ENCODE results near the gene LRCOL1. TPM values are rescaled to one million over a fixed set of nuclear protein-coding genes. Genes with fewer than 3 reads are reported as not detected.

Gene LRCOL1
- total RNA-seq, 1 experiment from 2014 or later = not detected

GRCh38 chr12:132619071-132619385, 8.6 kb upstream of the LRCOL1 start:
- DNase-seq (ENCODE audit: low read depth in 1 of 2, low spot score in 2 of 2) = no peak
- no peak overlapping the region for H3K27ac ChIP-seq
- H3K36me3 ChIP-seq = peaks cover 11% of the 10 kb centered on the region
- H3K27me3 ChIP-seq (replicated peaks) = peaks cover 15% of the 10 kb centered on the region
- H3K4me3 ChIP-seq = no peak overlapping the region
- H3K9me3 ChIP-seq (replicated peaks) = peaks cover 16% of the 10 kb centered on the region
- H3K4me1 ChIP-seq (replicated peaks) = no peaks in the 10 kb centered on the region

DNA sequence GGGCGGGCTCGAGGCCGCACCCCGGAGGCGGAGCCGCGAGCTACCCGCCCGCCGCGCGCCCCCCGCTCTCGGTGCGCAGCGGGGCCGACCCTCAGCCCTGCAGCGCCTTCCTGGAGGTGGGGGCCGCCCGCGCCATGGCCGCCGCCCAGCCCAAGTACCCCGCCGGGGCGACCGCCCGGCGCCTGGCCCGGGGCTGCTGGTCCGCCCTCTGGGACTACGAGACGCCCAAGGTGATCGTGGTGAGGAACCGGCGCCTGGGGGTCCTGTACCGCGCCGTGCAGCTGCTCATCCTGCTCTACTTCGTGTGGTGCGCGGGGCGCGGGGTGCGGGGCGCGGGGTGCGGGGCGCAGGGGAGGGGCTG, 8.3 kb upstream of the LRCOL1 start, which contains the start of gene P2RX2:
TSS of gene P2RX2 (plus strand) at position 94 of the 361 bp plus-strand sequence. CDS start at position 135, 41 bp downstream.
- DNase-seq (ENCODE audit: low read depth in 1 of 2, low spot score in 2 of 2) = no peak
- H3K36me3 ChIP-seq = peaks cover 8% of the 10 kb centered on the region
- H3K4me3 ChIP-seq = no peak within 1 kb of the TSS
- H3K27me3 ChIP-seq (replicated peaks) = peaks cover 15% of the 10 kb centered on the region
- peaks cover 16% of the 10 kb centered on the region for H3K9me3 ChIP-seq (replicated peaks)
- H3K4me1 ChIP-seq (replicated peaks) = no peaks in the 10 kb centered on the region
- H3K27ac ChIP-seq = no peak within 1 kb of the TSS

- no peak for DNase-seq (ENCODE audit: low read depth in 1 of 2, low spot score in 2 of 2)
- Histone ChIP-seq H3K27me3 (replicated peaks) (peaks cover 15% of the 10 kb centered on the region), H3K36me3 (peaks cover 1% of the 10 kb centered on the region; the same call in 1 of the 2 replicates), H3K4me1 (replicated peaks) (no peaks in the 10 kb centered on the region), H3K9me3 (replicated peaks) (peaks cover 16% of the 10 kb centered on the region), H3K4me3 (no peak overlapping the region), H3K27ac (no peak overlapping the region)
Observed at GRCh38 chr12:132617822-132618682, 7.7 kb upstream of the LRCOL1 start.

- peaks cover 16% of the 10 kb centered on the region for H3K9me3 ChIP-seq (replicated peaks)
- no peak overlapping the region for H3K27ac ChIP-seq
- H3K4me3 ChIP-seq = no peak overlapping the region
- no peak for DNase-seq (ENCODE audit: low read depth in 1 of 2, low spot score in 2 of 2)
- H3K4me1 ChIP-seq (replicated peaks) = no peaks in the 10 kb centered on the region
- peaks cover 15% of the 10 kb centered on the region for H3K27me3 ChIP-seq (replicated peaks)
- no peaks in the 10 kb centered on the region for H3K36me3 ChIP-seq
Observed at GRCh38 chr12:132617135-132617701, 6.8 kb upstream of the LRCOL1 start.

DNA sequence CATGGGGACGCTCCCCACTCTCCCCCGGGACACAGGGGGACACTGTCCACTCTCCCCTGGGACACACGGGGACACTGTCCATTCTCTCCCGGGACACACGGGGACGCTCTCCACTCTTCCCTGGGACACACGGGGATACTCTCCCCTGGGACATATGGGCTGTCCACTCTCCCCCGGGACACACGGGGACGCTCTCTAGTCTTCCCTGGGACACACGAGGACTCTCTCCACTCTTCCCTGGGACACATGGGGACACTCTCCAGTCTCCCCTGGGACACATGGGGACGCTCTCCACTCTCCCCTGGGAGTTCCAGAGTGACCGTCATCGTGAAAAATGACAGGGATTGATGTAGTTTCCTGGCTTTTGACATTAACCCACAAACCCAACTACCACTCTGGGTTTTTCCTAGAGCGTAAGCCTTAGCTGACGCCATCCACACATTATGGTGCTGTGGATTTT, 5.2 kb upstream of the LRCOL1 start:
- Histone ChIP-seq H3K27me3 (replicated peaks) (peaks cover 17% of the 10 kb centered on the region), H3K4me3 (no peak overlapping the region), H3K4me1 (replicated peaks) (no peaks in the 10 kb centered on the region; the same call in 1 of the 2 replicates), H3K36me3 (no peaks in the 10 kb centered on the region), H3K27ac (no peak overlapping the region), H3K9me3 (replicated peaks) (peaks cover 16% of the 10 kb centered on the region)
- no peak for DNase-seq (ENCODE audit: low read depth in 1 of 2, low spot score in 2 of 2)

DNA sequence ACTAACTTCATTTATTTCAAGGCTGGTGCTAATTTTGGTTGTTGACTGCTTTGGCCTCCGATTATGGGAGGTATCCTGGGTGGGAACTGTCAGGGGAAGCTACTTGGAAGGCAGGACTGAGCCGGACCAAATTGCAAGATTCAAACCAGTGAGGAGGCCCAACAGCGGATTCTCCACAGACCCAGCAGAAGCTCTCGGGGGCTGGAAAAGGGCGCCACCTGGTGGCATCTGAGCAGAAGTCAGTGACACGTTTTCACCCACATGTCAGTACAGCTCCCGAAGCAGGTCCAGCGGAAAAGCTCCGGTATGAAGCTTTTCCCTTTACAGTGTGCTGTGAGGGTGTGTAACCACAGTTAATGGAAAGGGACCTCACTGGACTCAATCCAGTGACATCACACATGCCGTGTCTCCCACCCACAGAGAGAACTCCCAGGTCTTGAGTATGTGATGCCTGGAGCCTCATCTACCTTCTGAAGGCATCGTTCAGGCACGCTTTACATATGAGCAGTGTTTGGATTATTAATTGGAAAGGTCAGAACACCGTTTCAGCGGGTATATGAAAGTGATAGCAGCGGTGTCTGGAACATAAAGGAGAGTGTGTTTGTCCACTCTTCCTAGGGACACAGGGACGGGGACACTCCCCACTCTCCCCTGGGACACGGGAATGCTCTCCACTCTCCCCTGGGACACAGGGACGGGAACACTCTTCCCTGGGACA, 4.6 kb upstream of the LRCOL1 start:
- Histone ChIP-seq H3K4me3 (no peak overlapping the region), H3K27ac (no peak overlapping the region), H3K4me1 (replicated peaks) (peaks cover 3% of the 10 kb centered on the region; the same call in 1 of the 2 replicates), H3K36me3 (no peaks in the 10 kb centered on the region), H3K9me3 (replicated peaks) (peaks cover 16% of the 10 kb centered on the region), H3K27me3 (replicated peaks) (peaks cover 20% of the 10 kb centered on the region)
- peak; percentile 56 to 69 for DNase-seq (ENCODE audit: low read depth in 1 of 2, low spot score in 2 of 2)

DNA sequence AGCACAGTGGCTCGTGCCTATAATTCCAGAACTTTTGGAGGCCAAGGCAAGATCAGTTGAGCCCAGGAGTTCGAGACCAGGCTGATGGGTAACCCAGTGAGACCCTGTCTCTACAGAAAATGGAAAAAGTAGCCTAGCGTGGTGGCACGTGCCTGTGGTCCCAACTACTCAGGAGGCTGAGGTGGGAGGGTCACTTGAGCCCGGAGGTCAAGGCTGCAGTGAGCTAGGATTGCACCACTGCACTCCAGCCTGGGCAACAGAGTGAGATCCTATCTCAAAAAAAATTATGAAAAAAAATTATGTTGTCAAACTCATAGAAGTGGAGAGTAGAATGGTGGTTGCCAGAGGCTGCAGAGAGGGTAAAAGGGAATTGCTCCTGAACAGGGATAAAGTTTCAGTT, 3.6 kb upstream of the LRCOL1 start:
- peaks cover 16% of the 10 kb centered on the region for H3K9me3 ChIP-seq (replicated peaks)
- no peaks in the 10 kb centered on the region for H3K36me3 ChIP-seq
- DNase-seq (ENCODE audit: low read depth in 1 of 2, low spot score in 2 of 2) = no peak
- no peak overlapping the region for H3K27ac ChIP-seq
- no peak overlapping the region for H3K4me3 ChIP-seq
- H3K27me3 ChIP-seq (replicated peaks) = peaks cover 26% of the 10 kb centered on the region
- H3K4me1 ChIP-seq (replicated peaks) = peaks cover 3% of the 10 kb centered on the region; the same call in 1 of the 2 replicates

DNA sequence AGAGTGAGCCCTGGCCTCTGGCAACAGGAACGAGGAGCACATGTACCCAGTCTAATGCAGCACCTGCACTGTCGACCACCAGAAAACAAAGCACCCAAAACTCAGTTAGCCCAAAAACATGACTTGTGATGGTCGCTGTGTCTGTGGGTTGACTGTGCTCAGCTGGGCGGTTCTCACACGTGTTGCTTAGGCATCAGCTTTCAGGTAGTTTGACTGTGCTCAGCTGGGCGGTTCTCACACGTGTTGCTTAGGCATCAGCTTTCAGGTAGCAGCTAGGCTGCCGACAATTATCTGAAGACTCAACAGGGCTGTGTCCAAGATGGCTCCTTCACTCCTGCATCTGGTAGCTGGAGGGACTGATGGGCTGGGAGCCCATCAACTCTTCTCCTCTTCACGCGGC, 1.2 kb upstream of the LRCOL1 start:
- Histone ChIP-seq H3K4me1 (replicated peaks) (peaks cover 3% of the 10 kb centered on the region; the same call in 1 of the 2 replicates), H3K4me3 (no peak overlapping the region), H3K27ac (no peak overlapping the region), H3K9me3 (replicated peaks) (peaks cover 7% of the 10 kb centered on the region), H3K36me3 (no peaks in the 10 kb centered on the region), H3K27me3 (replicated peaks) (peaks cover 25% of the 10 kb centered on the region)
- no peak for DNase-seq (ENCODE audit: low read depth in 1 of 2, low spot score in 2 of 2)

DNA sequence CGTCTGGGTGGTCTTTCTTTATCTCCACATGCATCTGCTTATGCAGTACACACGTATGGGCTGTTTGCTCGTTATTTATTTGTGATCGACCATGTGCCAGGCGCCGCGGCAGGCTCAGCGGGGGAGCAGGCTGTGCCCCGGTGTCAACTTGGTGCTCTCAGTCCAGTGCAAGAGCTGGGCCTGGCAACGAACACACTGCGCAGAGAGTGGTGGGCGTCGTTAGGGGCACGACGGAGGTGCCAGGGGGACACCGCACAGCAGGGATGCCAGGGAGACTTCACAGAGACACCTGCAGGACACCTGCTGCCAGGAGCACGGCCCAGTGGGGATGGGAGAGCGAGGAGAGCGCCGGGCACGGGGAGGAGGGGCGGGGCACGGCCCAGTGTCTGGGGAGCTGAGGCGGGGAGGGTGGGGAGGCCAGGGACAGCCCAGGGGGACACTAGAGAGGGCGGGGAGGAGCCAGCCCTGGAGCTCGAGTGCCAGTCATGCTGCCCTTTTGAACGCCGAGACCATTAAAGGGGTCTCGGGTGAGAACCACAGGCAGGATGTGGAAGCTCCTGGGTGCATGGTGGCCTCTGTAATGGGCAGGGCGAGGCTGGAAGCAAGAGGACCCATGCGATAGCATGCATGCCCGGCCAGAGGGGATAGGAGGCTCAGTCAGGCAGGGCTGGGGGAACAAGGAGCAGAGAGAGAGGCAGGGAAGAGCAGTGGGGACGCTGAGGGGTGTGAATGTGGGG, 652 bp upstream of the LRCOL1 start:
- Histone ChIP-seq H3K27ac (no peak overlapping the region), H3K36me3 (no peaks in the 10 kb centered on the region), H3K4me1 (replicated peaks) (peaks cover 3% of the 10 kb centered on the region; the same call in 1 of the 2 replicates), H3K27me3 (replicated peaks) (peaks cover 30% of the 10 kb centered on the region), H3K9me3 (replicated peaks) (peaks cover 4% of the 10 kb centered on the region), H3K4me3 (no peak overlapping the region)
- no peak for DNase-seq (ENCODE audit: low read depth in 1 of 2, low spot score in 2 of 2)

DNA sequence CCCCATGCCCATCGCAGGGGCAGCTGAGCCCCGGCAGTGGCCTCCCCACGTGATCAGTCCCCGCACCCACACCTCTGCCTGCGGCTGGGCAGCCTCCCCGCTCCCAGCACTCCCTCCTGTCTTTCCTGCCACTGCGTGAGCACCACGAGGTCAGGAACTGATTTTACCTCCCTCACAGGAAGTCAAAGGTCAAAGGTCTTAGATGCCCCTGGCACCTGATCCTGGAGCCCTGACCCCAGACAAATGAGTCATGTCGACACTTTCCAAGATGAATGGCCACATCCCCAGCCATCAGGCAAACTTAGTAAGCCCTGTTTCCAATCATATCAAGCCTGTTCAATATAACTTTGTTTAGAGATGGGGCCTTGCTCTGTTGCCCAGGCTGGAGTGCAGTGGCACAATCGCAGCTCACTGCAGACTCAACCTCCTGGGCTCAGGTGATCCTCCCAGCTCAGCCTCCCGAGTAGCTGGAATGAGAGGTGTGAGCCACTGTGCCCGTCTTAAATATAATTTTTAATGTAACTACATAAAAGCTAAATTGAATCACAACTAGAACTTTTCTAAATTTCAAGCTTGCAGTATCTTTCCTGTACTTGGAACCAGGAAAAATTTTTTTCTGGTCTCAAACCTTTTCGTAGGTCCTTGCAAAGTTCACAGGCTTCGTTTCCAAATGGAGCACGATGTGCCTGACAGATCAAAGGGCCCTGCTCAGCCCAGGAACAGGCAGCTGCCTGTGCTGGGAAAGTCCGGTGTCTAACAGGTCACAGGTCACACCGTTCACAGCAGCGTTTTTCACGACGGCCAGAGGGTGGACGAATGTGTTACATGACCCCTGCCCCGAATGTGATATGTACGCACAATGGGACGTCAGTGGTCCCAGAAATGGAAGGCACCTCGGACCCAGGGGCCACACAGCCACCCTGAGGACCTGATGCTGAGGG, 1.9 kb downstream of the LRCOL1 start:
- DNase-seq (ENCODE audit: low read depth in 1 of 2, low spot score in 2 of 2) = no peak
- H3K27ac ChIP-seq = no peak overlapping the region

DNA sequence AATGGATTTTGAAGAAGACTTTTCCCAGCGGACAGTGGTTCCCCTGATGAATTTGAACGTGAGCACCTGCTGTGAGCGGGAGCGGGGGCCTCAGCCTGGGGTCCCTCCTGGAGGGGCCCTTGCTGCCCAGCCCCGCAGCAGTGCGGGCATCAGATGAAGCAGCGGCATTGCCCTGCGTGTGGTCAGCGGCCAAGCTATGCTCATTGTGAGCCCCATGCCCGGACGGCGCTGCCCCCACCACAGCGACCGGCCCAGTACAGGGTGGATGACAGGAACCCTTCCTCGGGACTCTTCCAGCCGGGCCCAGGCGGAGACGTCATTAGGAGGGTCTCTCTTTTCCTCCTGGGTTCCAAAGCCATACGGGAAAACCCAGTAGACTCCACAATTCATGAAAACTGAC, 3.5 kb downstream of the LRCOL1 start:
- H3K4me1 ChIP-seq (replicated peaks) = peaks cover 3% of the 10 kb centered on the region; the same call in 1 of the 2 replicates
- H3K4me3 ChIP-seq = no peak overlapping the region
- H3K27ac ChIP-seq = no peak overlapping the region
- DNase-seq (ENCODE audit: low read depth in 1 of 2, low spot score in 2 of 2) = no peak
- H3K36me3 ChIP-seq = no peaks in the 10 kb centered on the region
- H3K9me3 ChIP-seq (replicated peaks) = no peaks in the 10 kb centered on the region; the same call in 1 of the 2 replicates
- H3K27me3 ChIP-seq (replicated peaks) = peaks cover 33% of the 10 kb centered on the region

More for the DNA sequence above, 1.9 kb downstream of the LRCOL1 start:
- H3K36me3 ChIP-seq = no peaks in the 10 kb centered on the region
- no peak overlapping the region for H3K4me3 ChIP-seq
- H3K4me1 ChIP-seq (replicated peaks) = peaks cover 3% of the 10 kb centered on the region; the same call in 1 of the 2 replicates
- no peaks in the 10 kb centered on the region; the same call in 1 of the 2 replicates for H3K9me3 ChIP-seq (replicated peaks)
- H3K27me3 ChIP-seq (replicated peaks) = peaks cover 33% of the 10 kb centered on the region

DNA sequence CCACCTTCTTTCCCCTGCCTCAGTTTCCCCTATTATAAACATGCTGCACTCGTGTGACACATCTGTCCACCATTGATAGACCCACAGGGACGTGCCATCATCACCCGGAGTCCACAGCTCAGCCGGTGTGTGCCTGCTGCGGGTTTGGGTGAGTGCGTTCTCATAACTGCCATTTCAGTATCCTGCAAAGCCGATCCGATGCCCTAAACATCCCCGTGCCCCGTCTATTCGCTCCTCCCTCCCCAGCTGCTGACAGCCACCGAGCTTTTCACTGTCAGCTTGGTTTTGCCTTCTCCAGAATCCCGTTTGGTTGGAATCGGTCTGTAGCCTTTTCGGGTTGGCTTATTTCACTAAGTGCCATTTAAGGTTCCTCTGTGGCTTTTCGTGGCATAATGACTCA, 3.9 kb downstream of the LRCOL1 start:
- Histone ChIP-seq H3K36me3 (no peaks in the 10 kb centered on the region), H3K9me3 (replicated peaks) (no peaks in the 10 kb centered on the region; the same call in 1 of the 2 replicates), H3K27me3 (replicated peaks) (peaks cover 33% of the 10 kb centered on the region), H3K4me1 (replicated peaks) (peaks cover 3% of the 10 kb centered on the region; the same call in 1 of the 2 replicates), H3K27ac (no peak overlapping the region), H3K4me3 (no peak overlapping the region)
- no peak for DNase-seq (ENCODE audit: low read depth in 1 of 2, low spot score in 2 of 2)

Measured in SJSA1 (cell line).